Ovary (tissue), 9 donors: ENCODE measurements around the gene CBX1. TPM values are rescaled to one million over a fixed set of nuclear protein-coding genes. Genes with fewer than 3 reads are reported as not detected.

Experiments
- DNase-seq, 5 donors: peaks; one replicate each; pipeline ENCODE4 v3.0.0-alpha.2; 2019 to 2020
- H3K27ac ChIP-seq, 2 donors: fragments of 200-600 bp; one replicate each; pipeline versions ENCODE4 v1.5.1 to v1.8.0; 2019 to 2022
- H3K27me3 ChIP-seq: fragments of 200-600 bp; one replicate; pipeline ENCODE4 v1.8.0; 2022
- H3K36me3 ChIP-seq: fragments of 200-600 bp; sonication (generic); one replicate; pipeline ENCODE4 v1.5.1; 2019
- H3K4me1 ChIP-seq: one replicate; pipeline ENCODE4 v1.8.1; 2013; ENCODE audit warnings: mild to moderate bottlenecking, moderate library complexity; ENCODE audit not compliant: insufficient read depth
- H3K4me3 ChIP-seq: fragments of 200-600 bp; sonication (generic); one replicate; pipeline ENCODE4 v1.5.1; 2017
- H3K9me3 ChIP-seq, 2 donors: fragments of 200-600 bp in 1 of 2; sonication (generic) in 1 of 2; one replicate each; pipeline versions ENCODE4 v1.5.1 to v1.8.1; 2013 to 2019; ENCODE audit warnings: mild to moderate bottlenecking in 1 of 2, moderate library complexity in 1 of 2
- EP300 ChIP-seq: sonication (generic); formaldehyde crosslinking; IDR thresholded peaks from one replicate; pipeline ENCODE4 v1.6.1; 2017; ENCODE audit warnings: antibody characterized with exemption
- POLR2A ChIP-seq: fragments of 450-650 bp; IDR thresholded peaks from one replicate; pipeline ENCODE4 v1.6.1; 2017; ENCODE audit warnings: antibody characterized with exemption, mild to moderate bottlenecking, moderate library complexity
- WGBS, 3 donors: extraction: QIAGEN DNeasy Blood & Tissue Kit in 1 of 3; methylation state at CpG; one replicate each; pipeline versions ENCODE4 v1.1.5 to v1.1.7; 2013 to 2017; 5-methylcytosine and 5-hydroxymethylcytosine counted together
- intact Hi-C, 4 donors: fragments of 100-400 bp; cut with DNase I; formaldehyde crosslinking; loops; one replicate each; pipeline versions ENCODE4 v1.11.0 to v1.15.1; 2022 to 2023
- polyA plus RNA-seq, 2 donors: library from polyadenylated mRNA; stranded (reverse); fragments of 200-250 nt in 1 of 2; fragments of 350-450 nt in 1 of 2; fragmentation: Illumina TruSeq in 1 of 2; extraction: RNeasy Lipid Tissue Mini Kit (QIAGEN cat#74804) in 1 of 2; gene quantifications; one replicate each; pipeline ENCODE4 v1.2.3, GENCODE V29; 2013 to 2014
- total RNA-seq, 7 donors: library from RNA; depleted of rRNA in 2 of 7; stranded (reverse); fragments of >200 nt in 2 of 7; fragmentation: NEBNext Ultra II Directional in 3 of 7; extraction: Animal tissue kit (Norgen Biotek cat#: 25700) in 3 of 7; gene quantifications; one replicate each; pipeline versions ENCODE4 v1.1.0 to v1.2.4, GENCODE V29; 2016 to 2023
- TF ChIP-seq, protein P1 (sequence below), 3 donors: fragments of 450-650 bp in 2 of 3; fragments of 200-600 bp in 1 of 3; IDR thresholded peaks; one replicate each; pipeline versions ENCODE4 v1.5.1 to v1.8.0; 2016 to 2022; ENCODE audit warnings: antibody characterized with exemption in 3 of 3, mild to moderate bottlenecking in 1 of 3
- donor health status: DM: no; HTN: no; CAD: no; lungs with moderate emphysema.
- donor health status: DM: no; HTN: no; CAD: no.
- donor health status: Bipolar disorder and iron deficiency.
- donor health status: DM: yes; HTN: yes; CAD: no.
- donor health status: DM: no; HTN: no; CAD: no.
- donor health status: DM: yes; HTN: yes; CAD: no.

Gene CBX1
- total and polyA plus RNA-seq, 9 donors, result 35.4 to 106 (median 70.0) TPM

DNA sequence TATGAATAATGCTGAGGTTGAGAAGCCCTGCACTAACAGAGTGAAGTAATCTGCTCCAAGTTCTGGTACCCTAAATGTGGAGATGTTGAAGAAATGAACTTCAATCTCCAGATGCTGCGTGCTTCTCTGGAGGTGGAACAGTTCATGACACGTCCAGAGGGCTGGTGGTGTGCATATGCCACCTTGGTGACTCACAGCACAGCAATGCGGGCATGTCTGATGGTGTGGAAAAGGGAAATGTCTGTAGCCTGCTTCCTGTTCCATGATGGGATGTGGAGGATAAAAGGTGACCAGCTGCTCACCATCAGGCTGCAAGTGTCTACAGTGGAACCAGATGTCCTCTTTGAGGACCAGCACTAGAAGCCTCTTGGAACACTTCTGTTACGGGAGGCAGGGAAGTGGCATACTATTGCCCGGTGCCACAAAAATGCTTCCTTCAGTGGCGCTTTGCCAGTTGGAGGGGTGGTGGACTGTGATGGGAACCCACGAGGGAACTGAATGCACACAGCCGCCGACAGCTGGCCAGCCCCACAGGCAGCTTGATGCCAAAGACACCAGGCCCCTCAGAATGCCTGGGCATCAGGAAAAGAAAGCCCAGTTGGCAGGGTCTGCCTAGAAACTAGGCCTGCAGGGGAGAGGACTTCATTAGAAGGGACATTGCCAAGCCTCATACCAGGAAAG, 26.2 kb upstream of the CBX1 start:
- Histone ChIP-seq H3K4me1 (no peaks in the 10 kb centered on the region), H3K27ac (no peak overlapping the region), H3K36me3 (no peaks in the 10 kb centered on the region), H3K27me3 (no peaks in the 10 kb centered on the region), H3K4me3 (no peak overlapping the region), H3K9me3 (no peaks in the 10 kb centered on the region)
- no peak for DNase-seq
- intact Hi-C loops, result loop anchor here in 3 of 4 donors (5.0 to 10.0 kb wide), 3 partner anchors 45 to 100 kb away; no protein-coding TSS in a partner anchor
- WGBS, 3 donors, result 72 to 77% (median 73%) methylated on average over 9 of the region's 9 CpGs
- TF ChIP-seq, protein P1, sequence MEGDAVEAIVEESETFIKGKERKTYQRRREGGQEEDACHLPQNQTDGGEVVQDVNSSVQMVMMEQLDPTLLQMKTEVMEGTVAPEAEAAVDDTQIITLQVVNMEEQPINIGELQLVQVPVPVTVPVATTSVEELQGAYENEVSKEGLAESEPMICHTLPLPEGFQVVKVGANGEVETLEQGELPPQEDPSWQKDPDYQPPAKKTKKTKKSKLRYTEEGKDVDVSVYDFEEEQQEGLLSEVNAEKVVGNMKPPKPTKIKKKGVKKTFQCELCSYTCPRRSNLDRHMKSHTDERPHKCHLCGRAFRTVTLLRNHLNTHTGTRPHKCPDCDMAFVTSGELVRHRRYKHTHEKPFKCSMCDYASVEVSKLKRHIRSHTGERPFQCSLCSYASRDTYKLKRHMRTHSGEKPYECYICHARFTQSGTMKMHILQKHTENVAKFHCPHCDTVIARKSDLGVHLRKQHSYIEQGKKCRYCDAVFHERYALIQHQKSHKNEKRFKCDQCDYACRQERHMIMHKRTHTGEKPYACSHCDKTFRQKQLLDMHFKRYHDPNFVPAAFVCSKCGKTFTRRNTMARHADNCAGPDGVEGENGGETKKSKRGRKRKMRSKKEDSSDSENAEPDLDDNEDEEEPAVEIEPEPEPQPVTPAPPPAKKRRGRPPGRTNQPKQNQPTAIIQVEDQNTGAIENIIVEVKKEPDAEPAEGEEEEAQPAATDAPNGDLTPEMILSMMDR (IDR thresholded peaks at IDR 0.05), result no peak
- TF ChIP-seq POLR2A, result no peak
- TF ChIP-seq EP300, result no peak

DNA sequence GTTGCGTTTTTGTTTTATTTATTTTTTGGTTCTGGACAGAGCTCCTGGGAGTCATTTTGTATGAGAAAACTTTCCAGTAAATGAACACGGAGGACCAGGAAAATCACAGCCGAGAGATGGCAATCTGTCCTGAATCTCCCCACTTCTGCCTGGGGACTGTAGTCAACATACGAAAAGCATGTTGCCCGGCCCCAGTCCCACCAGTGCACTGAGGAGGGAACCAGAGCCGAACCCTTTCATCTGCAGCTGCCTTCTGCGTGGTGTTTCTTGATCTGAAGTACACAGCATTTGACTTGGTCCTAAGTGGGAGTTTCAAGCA, 25.2 kb upstream of the CBX1 start:
- H3K27ac ChIP-seq, result no peak overlapping the region

DNA sequence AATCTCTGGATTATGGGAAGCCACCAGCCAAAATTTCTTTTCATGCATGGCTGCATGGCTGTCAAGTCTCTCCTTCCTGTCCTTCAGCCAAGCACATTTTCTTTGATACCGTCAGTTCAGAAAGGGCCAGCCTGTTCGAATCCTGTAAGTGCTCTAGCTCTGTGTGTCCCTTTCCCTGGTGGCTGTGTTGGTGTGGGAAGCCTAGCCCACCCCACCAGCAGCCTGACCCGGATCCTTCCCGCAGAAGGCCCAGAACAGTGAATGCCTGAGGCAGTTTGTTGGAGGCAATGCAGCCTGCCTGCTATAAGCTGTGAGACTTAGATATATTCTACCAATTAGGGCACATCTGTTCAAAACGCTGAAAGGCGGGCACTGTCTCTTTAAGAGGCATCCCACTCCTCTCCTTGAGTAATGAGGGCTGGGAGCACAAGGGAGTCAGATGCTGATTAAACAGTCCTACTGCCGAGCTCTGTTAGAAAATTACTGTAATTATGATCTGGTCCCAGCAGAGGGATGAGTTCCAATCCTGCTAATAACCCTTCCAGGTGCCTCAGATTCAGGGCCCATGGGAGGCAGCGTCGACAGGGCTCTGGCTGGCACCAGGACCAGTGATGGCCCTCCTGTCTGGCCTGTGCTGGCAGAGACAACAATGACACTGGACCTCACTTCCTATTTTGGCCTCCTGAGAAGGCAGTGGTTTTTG, 24.7 kb upstream of the CBX1 start:
- no peak for DNase-seq
- Histone ChIP-seq H3K27me3 (no peaks in the 10 kb centered on the region), H3K27ac (no peak overlapping the region), H3K4me3 (no peak overlapping the region), H3K9me3 (no peaks in the 10 kb centered on the region), H3K36me3 (no peaks in the 10 kb centered on the region), H3K4me1 (no peaks in the 10 kb centered on the region)
- intact Hi-C loops, result loop anchor here in 3 of 4 donors (5.0 to 10.0 kb wide), 3 partner anchors 44 to 99 kb away; no protein-coding TSS in a partner anchor
- 48 to 57% (median 54%) methylated on average over 9 of the region's 9 CpGs for WGBS, 3 donors
- TF ChIP-seq EP300, result no peak

More for the DNA sequence above, 25.2 kb upstream of the CBX1 start:
- 57 to 74% (median 67%) methylated on average over 7 of the region's 7 CpGs for WGBS, 3 donors
- intact Hi-C loops, result loop anchor here in 3 of 4 donors (5.0 to 10.0 kb wide), 3 partner anchors 44 to 99 kb away; no protein-coding TSS in a partner anchor
- H3K4me1 ChIP-seq, result no peaks in the 10 kb centered on the region
- H3K27me3 ChIP-seq, result no peaks in the 10 kb centered on the region
- H3K36me3 ChIP-seq, result no peaks in the 10 kb centered on the region
- no peaks in the 10 kb centered on the region for H3K9me3 ChIP-seq
- no peak overlapping the region for H3K4me3 ChIP-seq
- no peak for DNase-seq
- TF ChIP-seq POLR2A (no peak), EP300 (no peak)
- TF ChIP-seq, protein P1 (IDR thresholded peaks at IDR 0.05), result no peak

DNA sequence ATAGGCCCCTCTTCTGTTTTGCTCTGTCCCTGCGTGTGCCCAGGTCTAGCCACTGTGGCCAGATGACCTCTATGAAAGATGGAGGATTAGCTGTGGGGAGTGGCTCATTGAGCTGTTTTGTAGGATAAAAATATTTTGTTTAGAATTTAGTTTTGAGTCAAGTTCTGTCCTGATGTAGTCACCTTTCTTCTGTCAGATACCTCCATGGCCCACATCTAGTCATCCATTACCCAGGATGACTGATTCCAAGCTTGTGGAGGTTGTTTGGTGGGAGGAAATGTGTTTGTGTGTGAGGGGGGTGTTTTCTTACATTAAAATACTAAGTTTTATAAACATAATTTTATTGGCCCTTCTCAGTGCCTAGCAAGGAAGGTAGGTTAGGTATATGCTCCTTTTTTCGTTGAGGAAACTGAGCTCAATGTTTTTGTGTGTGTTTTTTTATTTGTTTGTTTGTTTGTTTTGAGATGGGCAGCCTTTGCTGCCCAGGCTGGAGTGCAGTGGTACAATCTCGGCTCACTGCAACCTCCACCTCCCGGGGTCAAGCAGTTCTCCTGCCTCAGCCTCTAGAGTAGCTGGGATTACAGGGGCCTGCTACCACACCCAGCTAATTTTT, 22.6 kb upstream of the CBX1 start:
- intact Hi-C loops, result loop anchor here in 1 of 4 donors (10.0 kb wide), 1 partner anchor 49 kb away; no protein-coding TSS in a partner anchor
- no peaks in the 10 kb centered on the region for H3K4me1 ChIP-seq
- no peak for DNase-seq
- 90 to 93% (median 93%) methylated on average over 4 of the region's 4 CpGs for WGBS, 3 donors
- H3K36me3 ChIP-seq, result no peaks in the 10 kb centered on the region
- no peaks in the 10 kb centered on the region for H3K27me3 ChIP-seq
- no peak overlapping the region for H3K27ac ChIP-seq
- no peak overlapping the region for H3K4me3 ChIP-seq
- no peak for TF ChIP-seq EP300
- TF ChIP-seq, protein P1 (IDR thresholded peaks at IDR 0.05), result no peak
- TF ChIP-seq POLR2A, result no peak
- no peaks in the 10 kb centered on the region for H3K9me3 ChIP-seq
